Nephron (organoid): Measurements from ENCODE around the gene SOX11.

Source experiments
- H3K27ac Mint-ChIP-seq, 3 experiments: 2 replicates each; pipeline ENCODE4 v1.8.0; 2020; ENCODE audit warnings: mixed read lengths in 3 of 3, mild to moderate bottlenecking in 2 of 3, moderate library complexity in 1 of 3
- H3K27me3 Mint-ChIP-seq: 2 replicates; pipeline ENCODE4 v1.8.0; 2021; ENCODE audit warnings: low read depth, mild to moderate bottlenecking, moderate library complexity, mixed read lengths
- H3K36me3 Mint-ChIP-seq: 2 replicates; pipeline ENCODE4 v1.8.0; 2020; ENCODE audit warnings: low read depth, mixed read lengths
- H3K4me1 Mint-ChIP-seq: 2 replicates; pipeline ENCODE4 v1.8.0; 2020; ENCODE audit warnings: mixed read lengths
- H3K4me3 Mint-ChIP-seq, 3 experiments: 2 replicates each; pipeline ENCODE4 v1.8.0; 2020; ENCODE audit warnings: mild to moderate bottlenecking in 3 of 3, mixed read lengths in 3 of 3, moderate library complexity in 2 of 3
- H3K9me3 Mint-ChIP-seq: 2 replicates; pipeline ENCODE4 v1.8.0; 2020; ENCODE audit warnings: mixed read lengths
- CTCF ChIP-seq, 3 experiments: fragments of 200-600 bp; sonication (generic); IDR thresholded peaks; one replicate each; pipeline ENCODE4 v1.5.0; 2021; ENCODE audit warnings: antibody characterized with exemption in 3 of 3; ENCODE audit not compliant: unreplicated experiment in 3 of 3

SOX11 gene

GRCh38 chr2:5727235-5727634 lies 35.1 kb downstream of the SOX11 start:
- no peaks in the 10 kb centered on the region for H3K36me3 Mint-ChIP-seq
- peaks cover 9% of the 10 kb centered on the region for H3K4me1 Mint-ChIP-seq
- H3K27me3 Mint-ChIP-seq, result peaks cover 18% of the 10 kb centered on the region
- TF ChIP-seq CTCF (IDR thresholded peaks at IDR 0.05; ENCODE audit: unreplicated experiment in 3 of 3), result no peak
- peak overlapping the region in 1 of 3 experiments; percentile 71 for H3K27ac Mint-ChIP-seq
- H3K4me3 Mint-ChIP-seq, result peak overlapping the region in 2 of 3 experiments; percentile 34 to 72
- H3K9me3 Mint-ChIP-seq, result no peaks in the 10 kb centered on the region

- Mint-ChIP-seq H3K4me3 (no peak overlapping the region), H3K27ac (no peak overlapping the region), H3K27me3 (peaks cover 18% of the 10 kb centered on the region), H3K4me1 (peaks cover 9% of the 10 kb centered on the region), H3K9me3 (no peaks in the 10 kb centered on the region), H3K36me3 (no peaks in the 10 kb centered on the region)
- TF ChIP-seq CTCF (IDR thresholded peaks at IDR 0.05; ENCODE audit: unreplicated experiment in 3 of 3), result no peak
These were observed 37.2 kb downstream of the SOX11 start for GRCh38 chr2:5729416-5729815.

- H3K4me3 Mint-ChIP-seq, result no peak overlapping the region
- H3K36me3 Mint-ChIP-seq, result no peaks in the 10 kb centered on the region
- H3K9me3 Mint-ChIP-seq, result no peaks in the 10 kb centered on the region
- peaks cover 12% of the 10 kb centered on the region for H3K4me1 Mint-ChIP-seq
- peaks cover 18% of the 10 kb centered on the region for H3K27me3 Mint-ChIP-seq
- no peak overlapping the region for H3K27ac Mint-ChIP-seq
- no peak for TF ChIP-seq CTCF (IDR thresholded peaks at IDR 0.05; ENCODE audit: unreplicated experiment in 3 of 3)
These were observed 38.2 kb downstream of the SOX11 start for GRCh38 chr2:5730386-5730785.

GRCh38 chr2:5734859-5735520 lies 42.8 kb downstream of the SOX11 start:
- Mint-ChIP-seq H3K27ac (no peak overlapping the region), H3K36me3 (no peaks in the 10 kb centered on the region), H3K9me3 (no peaks in the 10 kb centered on the region), H3K27me3 (peaks cover 4% of the 10 kb centered on the region), H3K4me3 (no peak overlapping the region), H3K4me1 (peaks cover 4% of the 10 kb centered on the region)
- no peak for TF ChIP-seq CTCF (IDR thresholded peaks at IDR 0.05; ENCODE audit: unreplicated experiment in 3 of 3)

- peaks cover 4% of the 10 kb centered on the region for H3K4me1 Mint-ChIP-seq
- no peaks in the 10 kb centered on the region for H3K9me3 Mint-ChIP-seq
- TF ChIP-seq CTCF (IDR thresholded peaks at IDR 0.05; ENCODE audit: unreplicated experiment in 3 of 3), result no peak
- H3K36me3 Mint-ChIP-seq, result no peaks in the 10 kb centered on the region
- no peak overlapping the region for H3K27ac Mint-ChIP-seq
- peaks cover 4% of the 10 kb centered on the region for H3K27me3 Mint-ChIP-seq
- no peak overlapping the region for H3K4me3 Mint-ChIP-seq
These were observed 43.3 kb downstream of the SOX11 start for GRCh38 chr2:5735521-5735861.

GRCh38 chr2:5736050-5736449 lies 43.9 kb downstream of the SOX11 start:
- Mint-ChIP-seq H3K36me3 (no peaks in the 10 kb centered on the region), H3K27me3 (peaks cover 4% of the 10 kb centered on the region), H3K9me3 (no peaks in the 10 kb centered on the region), H3K4me1 (peaks cover 4% of the 10 kb centered on the region), H3K27ac (no peak overlapping the region), H3K4me3 (no peak overlapping the region)
- no peak for TF ChIP-seq CTCF (IDR thresholded peaks at IDR 0.05; ENCODE audit: unreplicated experiment in 3 of 3)
